GM23338 (cell line): Measurements from ENCODE around the gene NPW. TPM values are rescaled to one million over a fixed set of nuclear protein-coding genes. Genes with fewer than 3 reads are reported as not detected.

Experiments
- ATAC-seq: fragments of 200-7000 bp; cut with Tn5 transposase; 3 replicates; pipeline ENCODE4 v1.9.1; 2020
- DNase-seq: peaks from one replicate; pipeline ENCODE4 v3.0.0-alpha.2; 2015; ENCODE audit warnings: low spot score
- H2AFZ ChIP-seq: fragments of 200-600 bp; sonication (generic); 2 replicates; pipeline ENCODE4 v1.8.0; 2016; ENCODE audit warnings: antibody characterized with exemption, mild to moderate bottlenecking, moderate library complexity
- H3F3A ChIP-seq: fragments of 200-600 bp; sonication (generic); replicated peaks from 2 replicates; pipeline ENCODE4 v1.8.0; 2017; ENCODE audit warnings: antibody characterized with exemption, mixed run types, low read depth
- H3K27ac ChIP-seq: fragments of 200-600 bp; sonication (generic); 2 replicates; pipeline ENCODE4 v1.6.1; 2016; ENCODE audit warnings: low read depth
- H3K27me3 ChIP-seq: fragments of 200-600 bp; sonication (generic); 2 replicates; pipeline ENCODE4 v1.8.0; 2016; ENCODE audit warnings: mild to moderate bottlenecking, mixed run types, moderate library complexity; ENCODE audit not compliant: insufficient read depth
- H3K36me3 ChIP-seq: fragments of 200-600 bp; sonication (generic); 2 replicates; pipeline ENCODE4 v1.8.0; 2016; ENCODE audit warnings: mild to moderate bottlenecking; ENCODE audit not compliant: insufficient read depth
- H3K4me1 ChIP-seq: fragments of 200-600 bp; sonication (generic); 2 replicates; pipeline ENCODE4 v1.8.0; 2016; ENCODE audit warnings: mild to moderate bottlenecking, moderate library complexity; ENCODE audit not compliant: insufficient read depth
- H3K4me2 ChIP-seq: fragments of 200-600 bp; sonication (generic); 2 replicates; pipeline ENCODE4 v1.7.1; 2017; ENCODE audit warnings: mixed run types
- H3K4me3 ChIP-seq: fragments of 200-600 bp; sonication (generic); 2 replicates; pipeline ENCODE4 v1.6.1; 2016; ENCODE audit warnings: mixed run types
- H3K79me2 ChIP-seq: fragments of 200-600 bp; sonication (generic); replicated peaks from 2 replicates; pipeline ENCODE4 v1.8.0; 2017; ENCODE audit warnings: mild to moderate bottlenecking; ENCODE audit not compliant: insufficient read depth
- H3K9me2 ChIP-seq: fragments of 200-600 bp; sonication (generic); 2 replicates; pipeline ENCODE4 v1.8.0; 2017; ENCODE audit not compliant: insufficient read depth
- H4K20me1 ChIP-seq: fragments of 200-600 bp; sonication (generic); replicated peaks from 2 replicates; pipeline ENCODE4 v1.8.0; 2017; ENCODE audit warnings: mild to moderate bottlenecking; ENCODE audit not compliant: insufficient read depth
- H3K27ac Mint-ChIP-seq: 2 replicates; pipeline ENCODE4 v1.8.0; 2020; ENCODE audit warnings: inconsistent platforms, mild to moderate bottlenecking, moderate library complexity, mixed read lengths
- H3K27me3 Mint-ChIP-seq: 3 replicates; pipeline ENCODE4 v1.8.0; 2022; ENCODE audit warnings: low read depth, mild to moderate bottlenecking, moderate library complexity, mixed read lengths, inconsistent platforms; ENCODE audit not compliant: insufficient read depth, poor library complexity
- H3K36me3 Mint-ChIP-seq: 3 replicates; pipeline ENCODE4 v1.8.0; 2021; ENCODE audit warnings: low read depth, mild to moderate bottlenecking, inconsistent platforms, moderate library complexity, mixed read lengths
- H3K4me1 Mint-ChIP-seq: 3 replicates; pipeline ENCODE4 v1.8.0; 2020; ENCODE audit warnings: mild to moderate bottlenecking, inconsistent platforms, mixed read lengths
- H3K4me3 Mint-ChIP-seq: 3 replicates; pipeline ENCODE4 v1.8.0; 2021; ENCODE audit warnings: moderate library complexity, mild to moderate bottlenecking, inconsistent platforms, mixed read lengths
- H3K9me3 Mint-ChIP-seq: 3 replicates; pipeline ENCODE4 v1.8.0; 2020; ENCODE audit warnings: moderate library complexity, mild to moderate bottlenecking, inconsistent platforms, mixed read lengths
- CREB1 ChIP-seq: fragments of 250-450 bp; sonication (Bioruptor Pico); IDR thresholded peaks from 2 replicates; pipeline ENCODE4 v1.5.0; 2020; ENCODE audit warnings: low read depth, mild to moderate bottlenecking, moderate library complexity
- EZH2 ChIP-seq: fragments of 200-600 bp; sonication (generic); IDR thresholded peaks from one replicate; pipeline ENCODE4 v1.8.0; 2017; ENCODE audit warnings: antibody characterized with exemption, mild to moderate bottlenecking, low read depth; ENCODE audit not compliant: unreplicated experiment
- EZH2phosphoT487 ChIP-seq: fragments of 200-600 bp; sonication (generic); IDR thresholded peaks from one replicate; pipeline ENCODE4 v1.8.1; 2018; ENCODE audit warnings: antibody characterized with exemption; ENCODE audit not compliant: unreplicated experiment
- JUNB ChIP-seq: IDR thresholded peaks from one replicate; pipeline ENCODE4 v1.6.1; 2016; ENCODE audit warnings: antibody characterized with exemption; ENCODE audit not compliant: unreplicated experiment
- NANOG ChIP-seq: IDR thresholded peaks from 2 replicates; pipeline ENCODE4 v1.6.1; 2016; ENCODE audit warnings: antibody characterized with exemption, borderline replicate concordance
- POLR2AphosphoS5 ChIP-seq: IDR thresholded peaks from 2 replicates; pipeline ENCODE4 v1.6.1; 2016; ENCODE audit warnings: antibody characterized with exemption, low read depth
- STAT1 ChIP-seq: IDR thresholded peaks from one replicate; pipeline ENCODE4 v1.6.1; 2016; ENCODE audit warnings: antibody characterized with exemption; ENCODE audit not compliant: unreplicated experiment
- ZNF114 ChIP-seq: fragments of 250-450 bp; sonication (Bioruptor Pico); IDR thresholded peaks from 2 replicates; pipeline ENCODE4 v1.5.0; 2020; ENCODE audit warnings: mild to moderate bottlenecking, moderate library complexity
- polyA plus RNA-seq: library from polyadenylated mRNA; unstranded; fragments of >200 nt; fragmentation: Nextera tagmentation; extraction: Ambion mirVana; gene quantifications from 2 replicates; pipeline ENCODE4 v1.2.1, GENCODE V29; 2016
- total RNA-seq: library from RNA; depleted of rRNA; stranded (reverse); fragments of >200 nt; shearing (Covaris generic); gene quantifications from 2 replicates; pipeline ENCODE4 v1.2.3, GENCODE V29; 2014
- TF ChIP-seq, protein P1 (sequence below): IDR thresholded peaks from one replicate; pipeline ENCODE4 v1.6.1; 2018; ENCODE audit warnings: antibody characterized with exemption; ENCODE audit not compliant: unreplicated experiment
- TF ChIP-seq, protein P2 (sequence below): IDR thresholded peaks from 2 replicates; pipeline ENCODE4 v1.6.1; 2016; ENCODE audit warnings: antibody characterized with exemption
- TF ChIP-seq, protein P3 (sequence below), 2 experiments: fragments of 200-600 bp in 1 of 2; sonication (generic) in 1 of 2; conservative IDR thresholded peaks; 2 replicates each; pipeline versions ENCODE4 v1.5.1 to v1.6.1; 2016 to 2017; ENCODE audit warnings: antibody characterized with exemption in 2 of 2, low read depth in 2 of 2, mild to moderate bottlenecking in 2 of 2, moderate library complexity in 1 of 2

NPW gene
- total and polyA plus RNA-seq, 2 experiments from 2014 or later = 4.5 to 37.6 TPM

DNA sequence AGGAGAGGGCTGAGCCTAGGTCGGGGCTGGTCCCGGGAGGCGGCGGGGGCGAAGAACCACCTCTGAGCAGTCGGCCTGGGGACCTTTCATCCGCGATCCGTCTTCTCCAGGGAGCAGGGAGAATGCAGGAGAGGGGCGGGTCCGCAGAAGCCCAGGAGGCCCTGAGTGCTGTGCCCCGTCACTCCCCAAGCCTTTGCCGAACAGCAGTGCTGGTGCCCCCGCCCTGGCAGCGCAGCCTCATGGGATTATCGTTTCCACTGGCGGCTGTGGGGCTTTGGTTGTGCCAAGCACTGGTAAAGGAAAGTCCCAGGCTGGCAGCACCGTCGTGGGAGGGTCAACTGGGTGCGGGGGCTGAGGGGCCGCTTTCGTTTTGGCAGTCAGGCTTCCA lies 47.1 kb upstream of the NPW start (continued):
- TF ChIP-seq, protein P1, sequence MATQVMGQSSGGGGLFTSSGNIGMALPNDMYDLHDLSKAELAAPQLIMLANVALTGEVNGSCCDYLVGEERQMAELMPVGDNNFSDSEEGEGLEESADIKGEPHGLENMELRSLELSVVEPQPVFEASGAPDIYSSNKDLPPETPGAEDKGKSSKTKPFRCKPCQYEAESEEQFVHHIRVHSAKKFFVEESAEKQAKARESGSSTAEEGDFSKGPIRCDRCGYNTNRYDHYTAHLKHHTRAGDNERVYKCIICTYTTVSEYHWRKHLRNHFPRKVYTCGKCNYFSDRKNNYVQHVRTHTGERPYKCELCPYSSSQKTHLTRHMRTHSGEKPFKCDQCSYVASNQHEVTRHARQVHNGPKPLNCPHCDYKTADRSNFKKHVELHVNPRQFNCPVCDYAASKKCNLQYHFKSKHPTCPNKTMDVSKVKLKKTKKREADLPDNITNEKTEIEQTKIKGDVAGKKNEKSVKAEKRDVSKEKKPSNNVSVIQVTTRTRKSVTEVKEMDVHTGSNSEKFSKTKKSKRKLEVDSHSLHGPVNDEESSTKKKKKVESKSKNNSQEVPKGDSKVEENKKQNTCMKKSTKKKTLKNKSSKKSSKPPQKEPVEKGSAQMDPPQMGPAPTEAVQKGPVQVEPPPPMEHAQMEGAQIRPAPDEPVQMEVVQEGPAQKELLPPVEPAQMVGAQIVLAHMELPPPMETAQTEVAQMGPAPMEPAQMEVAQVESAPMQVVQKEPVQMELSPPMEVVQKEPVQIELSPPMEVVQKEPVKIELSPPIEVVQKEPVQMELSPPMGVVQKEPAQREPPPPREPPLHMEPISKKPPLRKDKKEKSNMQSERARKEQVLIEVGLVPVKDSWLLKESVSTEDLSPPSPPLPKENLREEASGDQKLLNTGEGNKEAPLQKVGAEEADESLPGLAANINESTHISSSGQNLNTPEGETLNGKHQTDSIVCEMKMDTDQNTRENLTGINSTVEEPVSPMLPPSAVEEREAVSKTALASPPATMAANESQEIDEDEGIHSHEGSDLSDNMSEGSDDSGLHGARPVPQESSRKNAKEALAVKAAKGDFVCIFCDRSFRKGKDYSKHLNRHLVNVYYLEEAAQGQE = no peak
- TF ChIP-seq ZNF114 (CRISPR knock-in tag) (no peak), NANOG (no peak), STAT1 (no peak), CREB1 (CRISPR knock-in tag) (no peak), EZH2phosphoT487 (no peak)
- TF ChIP-seq, protein P2, sequence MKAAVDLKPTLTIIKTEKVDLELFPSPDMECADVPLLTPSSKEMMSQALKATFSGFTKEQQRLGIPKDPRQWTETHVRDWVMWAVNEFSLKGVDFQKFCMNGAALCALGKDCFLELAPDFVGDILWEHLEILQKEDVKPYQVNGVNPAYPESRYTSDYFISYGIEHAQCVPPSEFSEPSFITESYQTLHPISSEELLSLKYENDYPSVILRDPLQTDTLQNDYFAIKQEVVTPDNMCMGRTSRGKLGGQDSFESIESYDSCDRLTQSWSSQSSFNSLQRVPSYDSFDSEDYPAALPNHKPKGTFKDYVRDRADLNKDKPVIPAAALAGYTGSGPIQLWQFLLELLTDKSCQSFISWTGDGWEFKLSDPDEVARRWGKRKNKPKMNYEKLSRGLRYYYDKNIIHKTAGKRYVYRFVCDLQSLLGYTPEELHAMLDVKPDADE = no peak
- TF ChIP-seq, protein P3, sequence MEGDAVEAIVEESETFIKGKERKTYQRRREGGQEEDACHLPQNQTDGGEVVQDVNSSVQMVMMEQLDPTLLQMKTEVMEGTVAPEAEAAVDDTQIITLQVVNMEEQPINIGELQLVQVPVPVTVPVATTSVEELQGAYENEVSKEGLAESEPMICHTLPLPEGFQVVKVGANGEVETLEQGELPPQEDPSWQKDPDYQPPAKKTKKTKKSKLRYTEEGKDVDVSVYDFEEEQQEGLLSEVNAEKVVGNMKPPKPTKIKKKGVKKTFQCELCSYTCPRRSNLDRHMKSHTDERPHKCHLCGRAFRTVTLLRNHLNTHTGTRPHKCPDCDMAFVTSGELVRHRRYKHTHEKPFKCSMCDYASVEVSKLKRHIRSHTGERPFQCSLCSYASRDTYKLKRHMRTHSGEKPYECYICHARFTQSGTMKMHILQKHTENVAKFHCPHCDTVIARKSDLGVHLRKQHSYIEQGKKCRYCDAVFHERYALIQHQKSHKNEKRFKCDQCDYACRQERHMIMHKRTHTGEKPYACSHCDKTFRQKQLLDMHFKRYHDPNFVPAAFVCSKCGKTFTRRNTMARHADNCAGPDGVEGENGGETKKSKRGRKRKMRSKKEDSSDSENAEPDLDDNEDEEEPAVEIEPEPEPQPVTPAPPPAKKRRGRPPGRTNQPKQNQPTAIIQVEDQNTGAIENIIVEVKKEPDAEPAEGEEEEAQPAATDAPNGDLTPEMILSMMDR (conservative IDR thresholded peaks at IDR 0.05; ENCODE audit: low read depth in 2 of 2) = no peak

GRCh38 chr16:1973461-1974156 lies 46.0 kb upstream of the NPW start:
- ATAC-seq = no peak
- H3K9me3 Mint-ChIP-seq = peaks cover 3% of the 10 kb centered on the region; the same call in 1 of the 3 replicates
- no peak for DNase-seq
- peak overlapping the region; percentile 99; the same call in 2 of the 3 replicates for H3K4me3 Mint-ChIP-seq
- Histone ChIP-seq H3K9me2 (no peaks in the 10 kb centered on the region), H3F3A (0 out of 2 replicates have a peak, but pooled peaks cover 4% of the 10 kb centered on the region), H3K36me3 (no peaks in the 10 kb centered on the region), H2AFZ (no peak overlapping the region), H3K27me3 (no peaks in the 10 kb centered on the region), H3K4me2 (no peak overlapping the region), H3K27ac (no peak overlapping the region), H4K20me1 (no peaks in the 10 kb centered on the region; the same call in none of the 2 replicates), H3K4me3 (no peak overlapping the region), H3K79me2 (peaks cover 21% of the 10 kb centered on the region), H3K4me1 (peaks cover 14% of the 10 kb centered on the region; the same call in 1 of the 2 replicates)
- no peak overlapping the region for H3K27ac Mint-ChIP-seq
- peaks cover 16% of the 10 kb centered on the region for H3K36me3 Mint-ChIP-seq
- H3K27me3 Mint-ChIP-seq = peaks cover 14% of the 10 kb centered on the region
- H3K4me1 Mint-ChIP-seq = peaks cover 12% of the 10 kb centered on the region
- TF ChIP-seq POLR2AphosphoS5 (no peak), EZH2phosphoT487 (no peak), CREB1 (CRISPR knock-in tag) (no peak), JUNB (no peak), NANOG (no peak), EZH2 (no peak), STAT1 (no peak), ZNF114 (CRISPR knock-in tag) (no peak)
- TF ChIP-seq, protein P1 = no peak
- TF ChIP-seq, protein P2 = no peak
- TF ChIP-seq, protein P3 (conservative IDR thresholded peaks at IDR 0.05; ENCODE audit: low read depth in 2 of 2) = no peak
